ENCODE measurements around the gene TYMP.

GRCh38 chr22:50573491-50574382, 43.9 kb upstream of the TYMP start:
- TF ChIP-seq, protein P1, sequence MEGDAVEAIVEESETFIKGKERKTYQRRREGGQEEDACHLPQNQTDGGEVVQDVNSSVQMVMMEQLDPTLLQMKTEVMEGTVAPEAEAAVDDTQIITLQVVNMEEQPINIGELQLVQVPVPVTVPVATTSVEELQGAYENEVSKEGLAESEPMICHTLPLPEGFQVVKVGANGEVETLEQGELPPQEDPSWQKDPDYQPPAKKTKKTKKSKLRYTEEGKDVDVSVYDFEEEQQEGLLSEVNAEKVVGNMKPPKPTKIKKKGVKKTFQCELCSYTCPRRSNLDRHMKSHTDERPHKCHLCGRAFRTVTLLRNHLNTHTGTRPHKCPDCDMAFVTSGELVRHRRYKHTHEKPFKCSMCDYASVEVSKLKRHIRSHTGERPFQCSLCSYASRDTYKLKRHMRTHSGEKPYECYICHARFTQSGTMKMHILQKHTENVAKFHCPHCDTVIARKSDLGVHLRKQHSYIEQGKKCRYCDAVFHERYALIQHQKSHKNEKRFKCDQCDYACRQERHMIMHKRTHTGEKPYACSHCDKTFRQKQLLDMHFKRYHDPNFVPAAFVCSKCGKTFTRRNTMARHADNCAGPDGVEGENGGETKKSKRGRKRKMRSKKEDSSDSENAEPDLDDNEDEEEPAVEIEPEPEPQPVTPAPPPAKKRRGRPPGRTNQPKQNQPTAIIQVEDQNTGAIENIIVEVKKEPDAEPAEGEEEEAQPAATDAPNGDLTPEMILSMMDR (conservative IDR thresholded peaks at IDR 0.05; ENCODE audit: low read depth, low read length), result no peak
- TF ChIP-seq EZH2 (IDR thresholded peaks at IDR 0.05; ENCODE audit: borderline replicate concordance, low read depth, low read length, poor library complexity, severe bottlenecking), result no peak
